Testis (tissue), 3 donors: Measurements from ENCODE around the gene ESR2. TPM values are rescaled to one million over a fixed set of nuclear protein-coding genes. Genes with fewer than 3 reads are reported as not detected.
A peak's percentile ranks its signal among the peaks of the same experiment; 100 is the strongest.

Experiments
- DNase-seq: peaks from one replicate; pipeline ENCODE4 v3.0.0-alpha.2; 2019
- H3K27ac ChIP-seq, 2 donors: fragments of 200-600 bp; sonication (generic); one replicate each; pipeline ENCODE4 v1.5.1; 2019
- H3K27me3 ChIP-seq: fragments of 200-600 bp; sonication (generic); one replicate; pipeline ENCODE4 v1.5.1; 2019
- H3K36me3 ChIP-seq: fragments of 200-600 bp; sonication (generic); one replicate; pipeline ENCODE4 v1.5.1; 2017; ENCODE audit warnings: low read depth; ENCODE audit errors: missing control alignments
- H3K4me1 ChIP-seq: fragments of 200-600 bp; sonication (generic); one replicate; pipeline ENCODE4 v1.5.1; 2019
- H3K4me3 ChIP-seq, 2 donors: fragments of 200-600 bp; sonication (generic); one replicate each; pipeline ENCODE4 v1.5.1; 2017 to 2019
- H3K9me3 ChIP-seq: fragments of 200-600 bp; sonication (generic); one replicate; pipeline ENCODE4 v1.5.1; 2017
- CTCF ChIP-seq, 3 experiments: fragments of 450-650 bp in 2 of 3; fragments of 200-600 bp in 1 of 3; sonication (generic) in 1 of 3; IDR thresholded peaks; one replicate each; pipeline ENCODE4 v1.5.1; 2016 to 2019; ENCODE audit warnings: antibody characterized with exemption in 3 of 3, mild to moderate bottlenecking in 2 of 3, moderate library complexity in 1 of 3
- POLR2A ChIP-seq: fragments of 450-650 bp; IDR thresholded peaks from one replicate; pipeline ENCODE4 v1.6.1; 2017; ENCODE audit warnings: antibody characterized with exemption, mild to moderate bottlenecking, moderate library complexity
- WGBS, 2 donors: methylation state at CpG; one replicate each; pipeline ENCODE4 v1.1.5; 2018; 5-methylcytosine and 5-hydroxymethylcytosine counted together
- intact Hi-C: fragments of 100-400 bp; cut with DNase I; formaldehyde crosslinking; loops from one replicate; pipeline ENCODE4 v1.15.1; 2023; ENCODE audit warnings: low total_unique reads
- polyA plus RNA-seq: library from polyadenylated mRNA; stranded (reverse); fragments of 350-450 nt; fragmentation: Illumina TruSeq; extraction: RNeasy Lipid Tissue Mini Kit (QIAGEN cat#74804); gene quantifications from one replicate; pipeline ENCODE4 v1.2.3, GENCODE V29; 2014; ENCODE audit warnings: low read depth, low replicate concordance; ENCODE audit not compliant: insufficient read depth
- total RNA-seq, 2 donors: library from RNA; depleted of rRNA; stranded (reverse); fragments of >200 nt; gene quantifications; one replicate each; pipeline ENCODE4 v1.2.3, GENCODE V29; 2016

ESR2 gene
- total and polyA plus RNA-seq, 3 donors from 2014 or later, result 17.2 to 33.3 (median 19.8) TPM

GRCh38 chr14:64244279-64244678 lies 49.9 kb downstream of the ESR2 start:
- H3K27ac ChIP-seq, result no peak overlapping the region
- no peaks in the 10 kb centered on the region for H3K36me3 ChIP-seq
- no peak overlapping the region for H3K4me3 ChIP-seq
- intact Hi-C loops, result no loop called here
- H3K9me3 ChIP-seq, result no peaks in the 10 kb centered on the region
- TF ChIP-seq POLR2A (no peak), CTCF (IDR thresholded peaks at IDR 0.05) (no peak)
- H3K4me1 ChIP-seq, result peaks cover 15% of the 10 kb centered on the region
- DNase-seq, result peak; percentile 81
- H3K27me3 ChIP-seq, result no peaks in the 10 kb centered on the region
- 43 to 49% methylated on average over 4 of the region's 4 CpGs for WGBS, 2 donors

GRCh38 chr14:64238631-64239030 lies 55.5 kb downstream of the ESR2 start:
- no peak for DNase-seq
- no peak overlapping the region for H3K4me3 ChIP-seq
- no peaks in the 10 kb centered on the region for H3K9me3 ChIP-seq
- no peak overlapping the region for H3K27ac ChIP-seq
- 24 to 29% methylated on average over 2 of the region's 2 CpGs for WGBS, 2 donors
- H3K4me1 ChIP-seq, result peaks cover 13% of the 10 kb centered on the region
- no peaks in the 10 kb centered on the region for H3K36me3 ChIP-seq
- TF ChIP-seq CTCF (IDR thresholded peaks at IDR 0.05) (no peak), POLR2A (no peak)
- H3K27me3 ChIP-seq, result no peaks in the 10 kb centered on the region
- intact Hi-C loops, result no loop called here

- H3K27me3 ChIP-seq, result no peaks in the 10 kb centered on the region
- no peak overlapping the region for H3K4me3 ChIP-seq
- WGBS, 2 donors, result 85 to 88% methylated on average over 6 of the region's 6 CpGs
- no peaks in the 10 kb centered on the region for H3K36me3 ChIP-seq
- intact Hi-C loops, result no loop called here
- H3K4me1 ChIP-seq, result peaks cover 13% of the 10 kb centered on the region
- TF ChIP-seq CTCF (IDR thresholded peaks at IDR 0.05) (no peak), POLR2A (no peak)
- H3K27ac ChIP-seq, result no peak overlapping the region
- H3K9me3 ChIP-seq, result no peaks in the 10 kb centered on the region
- no peak for DNase-seq
Measured at GRCh38 chr14:64238049-64238448, 56.1 kb downstream of the ESR2 start.

GRCh38 chr14:64235652-64236640 lies 58.2 kb downstream of the ESR2 start:
- intact Hi-C loops, result no loop called here
- no peak for DNase-seq
- H3K36me3 ChIP-seq, result no peaks in the 10 kb centered on the region
- WGBS, 2 donors, result 74 to 78% methylated on average over 13 of the region's 13 CpGs
- TF ChIP-seq CTCF (IDR thresholded peaks at IDR 0.05) (no peak), POLR2A (no peak)
- no peak overlapping the region for H3K4me3 ChIP-seq
- H3K27ac ChIP-seq, result no peak overlapping the region
- H3K27me3 ChIP-seq, result no peaks in the 10 kb centered on the region
- peaks cover 13% of the 10 kb centered on the region for H3K4me1 ChIP-seq
- H3K9me3 ChIP-seq, result no peaks in the 10 kb centered on the region
